Measurements from ENCODE around the gene EGFL8.

The EGFL8 gene

GRCh38 chr6:32147401-32148132 is 16.8 kb upstream of the EGFL8 start:
- DNase-seq = no peak

GRCh38 chr6:32148289-32149091 is 15.9 kb upstream of the EGFL8 start:
- peak; percentile 69 for DNase-seq

- DNase-seq = no peak
Measured at GRCh38 chr6:32149092-32149755, 15.2 kb upstream of the EGFL8 start.

- no peak for DNase-seq
Measured at GRCh38 chr6:32149932-32150870, 14.2 kb upstream of the EGFL8 start.

- no peak for DNase-seq
Measured at GRCh38 chr6:32151181-32151862, 13.1 kb upstream of the EGFL8 start.

GRCh38 chr6:32151863-32152768 is 12.3 kb upstream of the EGFL8 start, which contains the start of gene PRRT1:
PRRT1 (minus strand) TSS chr6:32151939; CDS start chr6:32151827, 112 bp downstream.
- no peak for DNase-seq

- DNase-seq = no peak
Measured at GRCh38 chr6:32152769-32153563, 11.4 kb upstream of the EGFL8 start.

- peak; percentile 68 for DNase-seq
Measured at GRCh38 chr6:32153564-32154513, 10.6 kb upstream of the EGFL8 start, which contains the start of gene PPT2. PPT2 (plus strand) TSS chr6:32154141; CDS start chr6:32154595, 454 bp downstream.

- peak; percentile 62 for DNase-seq
Measured at GRCh38 chr6:32154514-32155161, 9.8 kb upstream of the EGFL8 start.

GRCh38 chr6:32156891-32157290 is 7.5 kb upstream of the EGFL8 start:
- no peak for DNase-seq

- no peak for DNase-seq
Measured at GRCh38 chr6:32158052-32158451, 6.3 kb upstream of the EGFL8 start.

- no peak for DNase-seq
Measured at GRCh38 chr6:32163559-32164258, 686 bp upstream of the EGFL8 start.

GRCh38 chr6:32166411-32167061 is 2.1 kb downstream of the EGFL8 start:
- DNase-seq = no peak

GRCh38 chr6:32167154-32167760 is 2.9 kb downstream of the EGFL8 start:
- no peak for DNase-seq

- no peak for DNase-seq
Measured at GRCh38 chr6:32167761-32168262, 3.4 kb downstream of the EGFL8 start.

- no peak for DNase-seq
Measured at GRCh38 chr6:32168350-32168749, 4.0 kb downstream of the EGFL8 start.

Data from activated gamma-delta T cell treated with Interleukin-2 at 50 U/mL for 16 hours (primary cell).